HG03439 (cell line): ENCODE measurements around the gene DNAJC8.

Experiments used
- ATAC-seq: cut with Tn5 transposase; IDR thresholded peaks from one replicate; pipeline ENCODE4 v1.9.1; 2021; ENCODE audit warnings: mild to moderate bottlenecking, moderate library complexity; ENCODE audit not compliant: unreplicated experiment

Gene DNAJC8

DNA sequence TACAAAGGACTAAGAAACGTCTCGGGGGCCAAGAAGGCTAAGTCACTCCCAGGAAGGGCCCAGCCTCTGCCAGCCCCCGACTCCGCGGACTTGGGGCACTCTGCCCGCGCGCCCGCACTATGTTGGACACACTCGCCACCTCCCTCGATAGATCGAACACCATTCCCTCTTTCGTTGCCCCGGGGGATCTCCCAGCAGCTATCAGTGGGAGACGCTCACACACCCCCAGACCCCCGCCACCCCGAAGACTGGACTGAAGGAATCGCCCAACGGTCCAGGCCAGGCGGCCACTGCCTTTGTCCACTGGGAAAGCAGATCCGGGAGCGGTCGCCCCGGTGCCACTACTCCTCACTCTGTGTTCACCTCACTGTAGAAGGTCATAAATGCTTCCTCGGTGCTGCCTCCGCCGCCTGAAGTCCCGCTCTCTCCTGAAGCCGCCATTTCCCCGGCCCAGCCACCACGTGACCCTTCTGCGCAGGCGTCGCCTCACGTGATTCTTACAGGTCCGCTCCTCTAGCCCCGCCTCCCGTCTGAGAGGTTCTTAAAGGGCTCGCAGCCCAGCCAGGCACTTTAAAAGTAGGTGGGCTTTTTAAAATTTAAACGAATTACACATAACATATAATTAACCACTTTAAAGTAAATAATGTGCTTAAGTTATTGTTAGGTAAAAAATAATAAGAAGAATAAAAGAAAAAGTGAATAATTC, at the start of gene DNAJC8:
TSS of gene DNAJC8 (minus strand) at position 472 of the 706 bp plus-strand sequence. CDS start at position 441, 31 bp downstream.
- ATAC-seq = peak; percentile 56

DNA sequence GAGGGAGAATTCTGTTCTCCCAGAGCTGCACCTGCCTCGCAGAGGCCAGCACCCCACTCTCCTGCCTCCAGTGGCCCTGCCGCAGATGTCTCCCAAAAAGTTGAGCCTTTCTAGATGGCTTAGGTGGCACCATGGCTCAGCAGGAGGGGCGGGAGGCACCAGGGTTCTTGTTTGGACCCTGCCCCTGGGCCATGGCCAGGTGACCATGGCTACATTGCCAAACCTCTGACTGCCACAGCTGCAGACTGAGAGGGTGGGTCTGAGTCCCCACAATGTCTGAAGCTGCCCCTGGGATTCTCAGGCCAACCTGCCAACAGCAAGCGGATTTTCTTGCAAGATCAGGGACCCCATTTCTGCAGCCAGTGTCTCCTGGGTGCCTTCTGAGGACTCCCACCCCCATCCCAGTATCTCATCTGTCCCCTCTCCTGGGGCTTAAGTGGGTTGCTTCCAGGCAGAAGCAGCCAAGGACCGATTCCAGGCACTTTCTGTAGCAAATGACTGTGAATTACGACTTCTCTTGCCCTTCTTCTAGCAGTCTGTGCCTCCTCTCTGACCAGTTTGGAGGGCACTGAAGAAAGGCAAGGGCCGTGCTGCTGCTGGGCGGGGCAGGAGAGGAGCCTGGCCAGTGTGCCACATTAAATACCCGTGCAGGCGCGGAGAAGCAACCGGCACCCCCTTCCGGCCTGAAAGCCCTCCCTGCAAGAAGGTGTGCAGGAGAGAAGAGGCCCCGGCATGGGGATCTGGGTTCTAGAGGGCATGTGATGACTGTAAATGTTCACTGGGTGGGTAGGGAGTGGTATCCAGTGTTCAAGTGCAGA, 49.0 kb upstream of the DNAJC8 start:
- no peak for ATAC-seq

GRCh38 chr1:28280977-28281381, 48.1 kb upstream of the DNAJC8 start:
- ATAC-seq = no peak

DNA sequence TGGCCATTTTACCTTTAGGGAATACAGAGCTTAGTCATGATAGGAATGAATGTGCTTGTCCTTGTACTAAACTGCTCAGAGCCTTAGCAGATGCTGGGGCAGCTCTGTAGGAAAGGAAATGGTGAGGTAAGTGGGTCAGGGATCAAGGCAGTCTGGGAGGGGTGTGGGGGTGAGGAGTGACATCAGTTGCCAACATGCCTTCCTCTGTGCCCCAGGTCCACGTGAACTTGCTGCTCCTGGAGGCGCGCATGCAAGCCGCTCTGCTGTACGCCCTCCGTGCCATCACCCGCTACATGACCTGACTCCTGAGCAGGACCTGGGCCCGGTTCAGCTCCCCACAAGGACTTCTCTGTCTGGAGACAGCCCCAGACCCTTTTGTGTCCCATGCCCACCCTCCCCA, 47.7 kb upstream of the DNAJC8 start:
- no peak for ATAC-seq

DNA sequence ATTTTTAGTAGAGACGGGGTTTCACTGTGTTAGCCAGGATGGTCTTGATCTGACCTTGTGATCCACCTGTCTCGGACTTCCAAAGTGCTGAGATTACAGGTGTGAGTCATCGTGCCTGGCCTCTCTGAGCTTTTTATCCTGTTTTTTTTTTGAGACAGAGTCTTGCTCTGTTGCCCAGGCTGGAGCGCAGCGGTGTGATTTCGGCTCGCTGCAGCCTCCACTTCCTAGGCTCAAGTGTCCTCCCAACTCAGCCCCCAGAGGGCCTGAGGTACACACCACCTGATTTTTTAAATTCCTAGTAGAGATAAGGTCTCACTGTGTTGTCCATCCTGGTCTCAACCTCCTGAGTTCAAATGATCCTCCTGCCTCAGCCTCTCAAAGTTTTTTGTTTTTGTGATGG, 46.9 kb upstream of the DNAJC8 start:
- ATAC-seq = no peak

DNA sequence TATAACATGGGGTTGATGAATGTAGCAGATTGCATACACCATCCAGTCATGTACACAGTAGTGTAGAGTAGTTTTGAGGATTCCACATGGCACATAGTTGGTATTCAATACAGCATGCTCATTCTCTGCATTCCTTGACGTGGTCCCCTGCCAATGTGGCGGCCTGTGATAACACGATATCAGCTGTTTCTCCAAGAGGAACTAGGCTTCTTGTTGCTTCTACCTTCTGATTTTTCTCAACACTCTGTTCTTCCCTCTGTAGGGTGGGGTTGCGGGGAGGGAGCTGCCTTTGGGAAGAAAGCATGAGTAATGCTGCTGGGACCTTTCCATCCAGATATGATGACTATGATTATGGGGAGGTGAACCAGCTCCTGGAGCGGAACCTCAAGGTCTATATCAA, 45.9 kb upstream of the DNAJC8 start:
- no peak for ATAC-seq

DNA sequence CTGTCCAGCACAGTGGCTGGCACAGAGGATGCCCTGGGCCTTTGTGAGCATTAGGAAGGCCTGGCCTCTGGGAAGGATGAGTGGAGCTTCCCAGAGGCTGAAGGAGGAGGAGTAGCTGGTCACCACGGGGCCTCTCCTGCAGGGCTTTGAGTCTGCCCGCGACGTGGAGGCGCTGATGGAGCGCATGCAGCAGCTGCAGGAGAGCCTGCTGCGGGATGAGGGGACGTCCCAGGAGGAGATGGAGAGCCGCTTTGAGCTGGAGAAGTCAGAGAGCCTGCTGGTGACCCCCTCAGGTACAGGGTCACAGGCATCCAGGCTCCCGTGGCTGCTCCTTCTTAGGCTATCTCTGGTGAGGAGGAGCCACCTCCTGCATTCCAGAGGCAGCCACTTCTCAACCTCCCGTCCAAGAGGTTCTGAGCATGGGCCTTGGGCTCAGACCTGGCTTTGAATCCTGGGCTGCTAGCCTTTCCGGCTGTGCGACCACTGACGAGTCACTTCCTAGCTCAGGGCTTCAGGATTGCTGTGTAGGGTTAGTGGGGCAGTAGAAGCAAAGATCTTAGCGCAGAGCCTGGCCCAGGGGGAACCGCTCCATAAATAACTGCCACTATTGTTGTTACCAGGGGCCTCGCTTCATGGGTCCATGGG, 40.5 kb upstream of the DNAJC8 start:
- ATAC-seq = no peak

DNA sequence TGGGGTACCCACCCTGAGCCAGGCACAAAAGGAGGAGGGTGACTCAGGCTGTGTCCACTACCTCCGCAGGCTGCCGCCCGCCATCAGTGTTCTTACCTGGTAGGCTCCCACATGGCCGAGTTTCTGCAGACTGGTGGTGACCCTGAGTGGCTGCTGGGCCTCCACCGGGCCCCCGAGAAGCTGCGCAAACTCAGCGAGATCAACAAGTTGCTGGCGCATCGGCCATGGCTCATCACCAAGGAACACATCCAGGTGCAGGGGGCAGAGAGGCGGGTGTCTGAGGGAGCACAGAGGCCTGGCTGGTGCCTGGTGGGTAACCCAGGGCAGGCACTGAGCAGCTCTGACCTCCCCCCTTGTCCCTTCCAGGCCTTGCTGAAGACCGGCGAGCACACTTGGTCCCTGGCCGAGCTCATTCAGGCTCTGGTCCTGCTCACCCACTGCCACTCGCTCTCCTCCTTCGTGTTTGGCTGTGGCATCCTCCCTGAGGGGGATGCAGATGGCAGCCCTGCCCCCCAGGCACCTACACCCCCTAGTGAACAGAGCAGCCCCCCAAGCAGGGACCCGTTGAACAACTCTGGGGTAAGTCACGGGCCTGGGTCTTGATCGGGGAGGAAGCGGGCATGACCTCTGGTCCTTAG, 39.5 kb upstream of the DNAJC8 start:
- no peak for ATAC-seq

- no peak for ATAC-seq
These were observed 36.7 kb upstream of the DNAJC8 start for GRCh38 chr1:28269529-28269928.

DNA sequence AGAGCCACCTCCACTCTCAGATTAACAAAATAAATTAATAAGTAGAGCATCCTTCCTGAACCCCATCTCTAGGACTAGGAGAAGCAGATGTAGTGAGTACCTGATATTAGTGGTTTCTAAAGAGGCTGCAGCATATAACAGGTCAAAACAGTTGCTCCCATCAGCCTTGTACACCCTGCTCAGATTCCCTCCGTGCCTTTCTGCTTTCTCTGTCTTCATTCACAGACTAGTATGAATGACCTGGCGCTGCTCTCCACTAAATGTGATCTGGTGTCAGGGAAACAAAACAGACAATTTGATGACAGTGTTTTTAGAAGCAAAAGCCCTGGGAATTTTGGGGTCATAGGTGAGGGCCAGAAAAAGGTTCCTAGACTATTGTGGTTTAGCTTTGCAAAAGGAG, 34.8 kb upstream of the DNAJC8 start:
- ATAC-seq = no peak

- no peak for ATAC-seq
These were observed 34.1 kb upstream of the DNAJC8 start for GRCh38 chr1:28266920-28267322.

DNA sequence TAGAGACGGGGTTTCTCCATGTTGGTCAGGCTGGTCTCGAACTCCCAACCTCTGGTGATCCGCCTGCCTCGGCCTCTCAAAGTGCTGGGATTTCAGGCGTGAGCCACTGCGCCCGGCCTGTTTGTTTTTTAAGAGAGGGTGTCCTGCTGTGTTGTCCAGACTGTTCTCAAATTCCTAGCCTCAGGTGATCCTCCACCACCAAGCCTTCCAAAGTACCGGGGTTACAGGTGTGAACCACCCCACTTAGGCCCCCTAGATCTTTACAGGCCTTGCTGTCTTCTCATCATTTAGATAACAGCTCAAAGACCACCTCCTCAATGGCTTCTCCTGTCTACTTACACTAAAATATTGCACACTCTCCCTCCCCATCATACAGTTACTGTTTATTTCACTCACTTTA, 32.7 kb upstream of the DNAJC8 start:
- no peak for ATAC-seq

- ATAC-seq = no peak
These were observed 32.1 kb upstream of the DNAJC8 start for GRCh38 chr1:28264897-28265296.

DNA sequence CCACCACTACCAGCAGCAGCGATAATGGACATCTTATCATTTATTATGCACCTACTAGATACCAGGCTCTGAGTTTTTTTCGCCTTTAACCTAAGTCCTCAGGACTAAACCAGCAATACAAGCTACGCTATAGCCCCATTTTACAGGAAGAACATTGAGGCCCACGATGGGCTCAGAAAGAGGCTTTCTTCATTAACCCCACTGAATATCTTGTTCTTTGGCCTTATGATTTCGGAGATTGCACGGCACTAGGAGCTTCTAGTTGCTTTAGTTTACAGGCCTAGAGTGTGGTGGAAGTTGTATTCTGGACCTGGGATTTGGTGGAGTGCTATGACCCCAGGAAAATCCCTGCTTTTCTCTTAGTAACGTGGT, 28.0 kb upstream of the DNAJC8 start:
- ATAC-seq = no peak

GRCh38 chr1:28259934-28260802, 27.3 kb upstream of the DNAJC8 start:
- ATAC-seq = peak; percentile 8

DNA sequence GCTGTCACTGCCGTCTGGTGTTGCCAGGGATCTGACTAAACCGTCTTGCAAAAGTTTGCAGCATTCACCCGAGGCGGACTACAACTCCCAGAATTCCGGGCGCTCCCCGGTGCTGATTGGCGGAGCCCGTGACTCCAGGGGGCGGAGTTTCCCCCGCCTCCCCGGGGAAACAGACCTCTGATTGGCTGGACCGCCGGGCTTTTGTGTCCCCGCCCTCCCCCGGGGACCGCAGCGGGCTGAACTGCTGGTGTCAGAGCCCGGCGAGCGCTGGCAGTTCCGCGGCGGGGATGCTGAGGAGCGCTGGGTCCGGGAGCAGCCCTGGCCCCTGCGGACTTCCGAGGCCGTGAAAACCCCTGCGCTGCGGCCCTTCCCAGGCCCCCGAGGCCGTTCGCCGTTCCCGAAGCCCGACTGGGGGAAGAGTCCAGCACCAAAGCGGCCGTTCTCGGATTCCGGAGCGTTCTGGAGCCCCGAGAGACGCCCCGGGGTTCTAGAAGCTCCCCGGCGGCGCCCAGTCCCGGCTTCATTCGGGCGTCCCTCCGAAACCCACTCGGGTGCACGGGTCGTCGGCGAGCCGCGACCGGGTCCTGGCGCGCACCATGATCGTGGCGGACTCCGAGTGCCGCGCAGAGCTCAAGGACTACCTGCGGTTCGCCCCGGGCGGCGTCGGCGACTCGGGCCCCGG, 26.6 kb upstream of the DNAJC8 start, which contains the start of gene SESN2:
TSS of gene SESN2 (plus strand) at position 267 of the 682 bp plus-strand sequence. CDS start at position 597, 330 bp downstream.
- ATAC-seq = peak; percentile 91

DNA sequence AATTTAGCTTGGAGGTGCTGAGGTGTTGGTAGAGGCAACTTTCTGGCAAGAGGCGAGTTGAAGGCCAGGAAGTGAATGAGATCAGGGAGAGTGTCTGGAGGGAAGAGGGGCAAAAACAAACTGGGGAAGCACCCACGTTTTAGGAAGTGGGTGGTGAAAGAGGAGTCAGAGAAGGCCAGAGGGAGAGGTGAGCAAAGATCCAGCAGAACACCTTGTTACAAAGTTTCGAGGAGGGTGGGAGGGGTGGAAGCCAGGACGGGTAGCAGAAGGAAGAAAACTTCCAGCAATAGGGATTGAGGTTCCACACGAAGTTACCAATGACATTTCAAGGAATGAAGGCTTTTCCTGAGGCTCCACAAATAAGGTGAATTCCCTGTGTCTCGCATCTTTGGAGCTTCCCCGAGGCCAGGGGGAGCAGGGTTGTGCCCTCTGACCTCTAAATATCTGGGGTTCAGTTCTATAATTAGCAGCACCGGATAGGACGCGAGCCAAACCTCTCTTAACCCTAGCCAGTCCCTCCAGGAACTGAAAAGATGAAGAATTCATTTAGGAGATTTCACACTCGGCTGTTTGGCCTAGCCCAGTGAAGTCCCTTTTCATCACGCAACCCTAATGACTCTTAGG, 25.9 kb upstream of the DNAJC8 start:
- no peak for ATAC-seq

- ATAC-seq = no peak
These were observed 24.9 kb upstream of the DNAJC8 start for GRCh38 chr1:28257736-28258135.

DNA sequence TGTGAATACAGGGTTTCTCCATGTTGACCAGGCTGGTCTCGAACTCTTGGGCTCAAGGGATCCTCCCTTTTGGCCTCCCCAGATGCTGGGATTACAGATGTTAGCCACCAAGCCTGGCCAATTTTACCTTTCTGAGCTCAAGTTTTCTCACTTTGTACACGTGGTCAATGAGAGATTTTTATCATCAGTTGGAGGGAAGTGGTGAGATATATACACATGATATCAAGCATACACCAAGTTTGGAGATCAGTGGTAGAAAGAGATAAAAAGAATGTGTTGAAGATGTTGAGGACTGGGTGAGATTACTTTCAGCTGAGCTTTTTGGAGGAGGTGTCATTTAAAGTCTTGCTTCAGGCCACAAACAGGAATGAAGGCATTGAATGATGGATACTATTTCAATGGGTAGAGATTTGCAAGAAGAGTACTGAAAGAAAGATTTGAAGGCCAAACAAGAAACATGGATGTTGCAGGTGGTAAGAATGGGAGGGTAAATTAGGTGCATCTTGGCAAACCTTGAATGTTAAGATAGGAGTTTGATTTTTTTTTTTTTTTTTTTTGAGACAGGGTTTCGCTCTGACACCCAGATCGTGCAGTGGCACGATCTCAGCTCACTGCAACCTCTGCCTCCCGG, 23.5 kb upstream of the DNAJC8 start:
- ATAC-seq = no peak
